Prostate gland (tissue), 2 donors: ENCODE results near the gene THAP7.

ENCODE experiments used
- POLR2A ChIP-seq: fragments of 450-650 bp; IDR thresholded peaks from one replicate; pipeline ENCODE4 v1.6.1; 2016; ENCODE audit warnings: antibody characterized with exemption, mild to moderate bottlenecking
- TF ChIP-seq, protein P1 (sequence below), 4 experiments: fragments of 200-600 bp in 2 of 4; fragments of 450-650 bp in 2 of 4; sonication (generic) in 2 of 4; IDR thresholded peaks; 1 replicate in 3 of 4; 2 replicates in 1 of 4; pipeline ENCODE4 v1.5.1; 2016 to 2019; ENCODE audit warnings: antibody characterized with exemption in 4 of 4, mild to moderate bottlenecking in 2 of 4, moderate library complexity in 2 of 4

DNA sequence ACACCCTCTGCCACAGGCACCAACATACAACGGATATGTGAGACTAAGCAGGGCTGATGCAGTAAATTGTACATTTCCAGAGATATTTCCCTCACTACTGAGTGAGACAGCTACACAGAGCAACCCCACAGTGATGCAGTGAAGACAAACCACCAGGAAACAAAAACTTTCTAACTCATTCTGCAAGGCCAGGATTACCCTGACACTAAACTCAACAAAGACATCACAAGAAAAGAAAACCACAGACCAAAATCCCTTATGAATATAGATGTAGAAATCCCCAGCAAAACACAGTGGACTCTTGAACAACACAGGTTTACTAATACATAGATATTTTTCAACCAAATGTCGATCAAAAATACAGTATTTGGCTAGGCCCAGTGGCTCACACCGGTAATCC is 32.0 kb upstream of the THAP7 start:
- TF ChIP-seq, protein P1, sequence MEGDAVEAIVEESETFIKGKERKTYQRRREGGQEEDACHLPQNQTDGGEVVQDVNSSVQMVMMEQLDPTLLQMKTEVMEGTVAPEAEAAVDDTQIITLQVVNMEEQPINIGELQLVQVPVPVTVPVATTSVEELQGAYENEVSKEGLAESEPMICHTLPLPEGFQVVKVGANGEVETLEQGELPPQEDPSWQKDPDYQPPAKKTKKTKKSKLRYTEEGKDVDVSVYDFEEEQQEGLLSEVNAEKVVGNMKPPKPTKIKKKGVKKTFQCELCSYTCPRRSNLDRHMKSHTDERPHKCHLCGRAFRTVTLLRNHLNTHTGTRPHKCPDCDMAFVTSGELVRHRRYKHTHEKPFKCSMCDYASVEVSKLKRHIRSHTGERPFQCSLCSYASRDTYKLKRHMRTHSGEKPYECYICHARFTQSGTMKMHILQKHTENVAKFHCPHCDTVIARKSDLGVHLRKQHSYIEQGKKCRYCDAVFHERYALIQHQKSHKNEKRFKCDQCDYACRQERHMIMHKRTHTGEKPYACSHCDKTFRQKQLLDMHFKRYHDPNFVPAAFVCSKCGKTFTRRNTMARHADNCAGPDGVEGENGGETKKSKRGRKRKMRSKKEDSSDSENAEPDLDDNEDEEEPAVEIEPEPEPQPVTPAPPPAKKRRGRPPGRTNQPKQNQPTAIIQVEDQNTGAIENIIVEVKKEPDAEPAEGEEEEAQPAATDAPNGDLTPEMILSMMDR (IDR thresholded peaks at IDR 0.05), result no peak
- TF ChIP-seq POLR2A, result no peak
